ENCODE data around the gene TXNDC8.

DNA sequence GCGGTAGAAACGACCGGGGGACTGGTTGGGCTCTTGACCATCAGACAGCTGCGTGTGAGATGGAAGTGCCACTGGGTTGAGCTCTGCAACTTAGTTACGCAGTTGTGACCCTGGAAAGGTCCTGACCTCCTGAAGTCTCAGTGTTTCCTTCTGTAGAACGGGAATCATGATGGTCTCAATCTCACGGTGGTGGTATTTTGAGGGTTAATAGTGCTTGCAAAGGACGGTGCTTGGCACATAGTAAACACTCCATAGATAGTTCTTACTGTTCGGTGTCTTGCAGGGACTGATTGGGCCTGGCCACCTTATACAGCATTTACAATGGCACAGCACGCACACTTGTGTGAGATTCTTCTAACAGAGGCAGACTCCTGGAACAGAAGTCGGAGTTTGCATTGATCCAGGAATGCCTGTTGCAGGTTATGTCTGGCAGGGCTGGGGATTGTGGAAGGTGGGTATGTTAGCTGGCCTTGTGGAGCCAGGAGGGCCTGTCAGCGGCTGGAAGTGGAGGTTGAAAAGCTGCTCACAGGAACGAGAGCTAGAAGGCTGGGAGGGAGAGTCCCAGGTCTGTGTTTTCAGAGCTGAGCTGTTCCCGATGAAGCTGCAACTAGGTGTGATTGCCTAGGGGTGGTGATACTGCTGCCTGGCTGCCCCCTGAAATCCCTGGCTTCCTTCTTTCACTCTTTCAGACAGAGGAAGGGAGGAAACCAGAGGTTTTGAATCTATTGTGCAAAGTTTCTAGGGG lies 80.4 kb downstream of the TXNDC8 start:
- TF ChIP-seq, protein P1, sequence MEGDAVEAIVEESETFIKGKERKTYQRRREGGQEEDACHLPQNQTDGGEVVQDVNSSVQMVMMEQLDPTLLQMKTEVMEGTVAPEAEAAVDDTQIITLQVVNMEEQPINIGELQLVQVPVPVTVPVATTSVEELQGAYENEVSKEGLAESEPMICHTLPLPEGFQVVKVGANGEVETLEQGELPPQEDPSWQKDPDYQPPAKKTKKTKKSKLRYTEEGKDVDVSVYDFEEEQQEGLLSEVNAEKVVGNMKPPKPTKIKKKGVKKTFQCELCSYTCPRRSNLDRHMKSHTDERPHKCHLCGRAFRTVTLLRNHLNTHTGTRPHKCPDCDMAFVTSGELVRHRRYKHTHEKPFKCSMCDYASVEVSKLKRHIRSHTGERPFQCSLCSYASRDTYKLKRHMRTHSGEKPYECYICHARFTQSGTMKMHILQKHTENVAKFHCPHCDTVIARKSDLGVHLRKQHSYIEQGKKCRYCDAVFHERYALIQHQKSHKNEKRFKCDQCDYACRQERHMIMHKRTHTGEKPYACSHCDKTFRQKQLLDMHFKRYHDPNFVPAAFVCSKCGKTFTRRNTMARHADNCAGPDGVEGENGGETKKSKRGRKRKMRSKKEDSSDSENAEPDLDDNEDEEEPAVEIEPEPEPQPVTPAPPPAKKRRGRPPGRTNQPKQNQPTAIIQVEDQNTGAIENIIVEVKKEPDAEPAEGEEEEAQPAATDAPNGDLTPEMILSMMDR (IDR thresholded peaks at IDR 0.05) = no peak
- no peak for TF ChIP-seq EZH2 (IDR thresholded peaks at IDR 0.05; ENCODE audit: borderline replicate concordance, insufficient read depth, low read depth, low read length, poor library complexity, severe bottlenecking)
